ENCODE results near the gene ZDHHC7. TPM values are rescaled to one million over a fixed set of nuclear protein-coding genes. Genes with fewer than 3 reads are reported as not detected.

ZDHHC7 gene
- total RNA-seq, 1 donor from 2014 or later = 59.2 TPM

GRCh38 chr16:85040685-85041084, 29.4 kb upstream of the ZDHHC7 start:
- Mint-ChIP-seq H3K27me3 (ENCODE audit: low read depth, unreplicated experiment) (peaks cover 7% of the 10 kb centered on the region), H3K27ac (ENCODE audit: unreplicated experiment) (no peak overlapping the region), H3K4me3 (ENCODE audit: unreplicated experiment) (no peak overlapping the region), H3K4me1 (ENCODE audit: low read depth, unreplicated experiment) (peaks cover 4% of the 10 kb centered on the region), H3K9me3 (ENCODE audit: unreplicated experiment) (no peaks in the 10 kb centered on the region), H3K36me3 (ENCODE audit: low read depth, unreplicated experiment) (peaks cover 1% of the 10 kb centered on the region)
- no peak overlapping the region for H3K27ac ChIP-seq (ENCODE audit: low read depth, low read length)
- DNase-seq (ENCODE audit: low read depth) (no peak), FAIRE-seq (no peak)
- H3K79me2 ChIP-seq (ENCODE audit: insufficient read depth, low read length) = no peaks in the 10 kb centered on the region
- H3K36me3 ChIP-seq (ENCODE audit: insufficient read depth, low read length) = no peaks in the 10 kb centered on the region
- H2AFZ ChIP-seq (ENCODE audit: low read depth, low read length) = no peak overlapping the region
- H3K4me1 ChIP-seq (ENCODE audit: insufficient read depth, low read length) = peaks cover 10% of the 10 kb centered on the region
- no peak overlapping the region for H3K4me2 ChIP-seq (ENCODE audit: low read length)
- H3K9ac ChIP-seq (ENCODE audit: low read length) = no peak overlapping the region
- TF ChIP-seq CTCF (IDR thresholded peaks at IDR 0.05; ENCODE audit: insufficient read depth, low read depth, low read length) (no peak), EZH2 (IDR thresholded peaks at IDR 0.05; ENCODE audit: insufficient read depth, low read length) (no peak)
- no peak overlapping the region for H3K4me3 ChIP-seq (ENCODE audit: insufficient read depth, low read depth, low read length)
- peaks cover 17% of the 10 kb centered on the region for H4K20me1 ChIP-seq (ENCODE audit: insufficient read depth, low read length)
- H3K27me3 ChIP-seq (ENCODE audit: insufficient read depth, low read length) = peaks cover 20% of the 10 kb centered on the region
- no peaks in the 10 kb centered on the region for H3K9me3 ChIP-seq (ENCODE audit: insufficient read depth, low read depth, low read length)

- TF ChIP-seq EZH2 (IDR thresholded peaks at IDR 0.05; ENCODE audit: insufficient read depth, low read length) (no peak), CTCF (IDR thresholded peaks at IDR 0.05; ENCODE audit: insufficient read depth, low read depth, low read length) (no peak)
- Mint-ChIP-seq H3K27me3 (ENCODE audit: low read depth, unreplicated experiment) (peaks cover 7% of the 10 kb centered on the region), H3K4me1 (ENCODE audit: low read depth, unreplicated experiment) (peaks cover 4% of the 10 kb centered on the region), H3K27ac (ENCODE audit: unreplicated experiment) (no peak overlapping the region), H3K36me3 (ENCODE audit: low read depth, unreplicated experiment) (peaks cover 1% of the 10 kb centered on the region), H3K9me3 (ENCODE audit: unreplicated experiment) (no peaks in the 10 kb centered on the region), H3K4me3 (ENCODE audit: unreplicated experiment) (no peak overlapping the region)
- Histone ChIP-seq H4K20me1 (ENCODE audit: insufficient read depth, low read length) (peaks cover 24% of the 10 kb centered on the region), H3K4me3 (ENCODE audit: insufficient read depth, low read depth, low read length) (no peak overlapping the region), H3K9me3 (ENCODE audit: insufficient read depth, low read depth, low read length) (no peaks in the 10 kb centered on the region), H3K4me1 (ENCODE audit: insufficient read depth, low read length) (peaks cover 10% of the 10 kb centered on the region), H3K36me3 (ENCODE audit: insufficient read depth, low read length) (no peaks in the 10 kb centered on the region), H2AFZ (ENCODE audit: low read depth, low read length) (no peak overlapping the region), H3K79me2 (ENCODE audit: insufficient read depth, low read length) (no peaks in the 10 kb centered on the region), H3K27ac (ENCODE audit: low read depth, low read length) (peak overlapping the region; percentile 63), H3K4me2 (ENCODE audit: low read length) (peak overlapping the region; percentile 52), H3K27me3 (ENCODE audit: insufficient read depth, low read length) (peaks cover 20% of the 10 kb centered on the region), H3K9ac (ENCODE audit: low read length) (no peak overlapping the region)
- DNase-seq (ENCODE audit: low read depth) (no peak), FAIRE-seq (no peak)
Measured at GRCh38 chr16:85037721-85038120, 26.4 kb upstream of the ZDHHC7 start.

GRCh38 chr16:85037050-85037410, 25.7 kb upstream of the ZDHHC7 start:
- Histone ChIP-seq H3K9me3 (ENCODE audit: insufficient read depth, low read depth, low read length) (no peaks in the 10 kb centered on the region), H3K4me1 (ENCODE audit: insufficient read depth, low read length) (peaks cover 10% of the 10 kb centered on the region), H3K79me2 (ENCODE audit: insufficient read depth, low read length) (no peaks in the 10 kb centered on the region), H3K36me3 (ENCODE audit: insufficient read depth, low read length) (no peaks in the 10 kb centered on the region), H4K20me1 (ENCODE audit: insufficient read depth, low read length) (peaks cover 20% of the 10 kb centered on the region), H2AFZ (ENCODE audit: low read depth, low read length) (peak overlapping the region; percentile 11), H3K4me2 (ENCODE audit: low read length) (peak overlapping the region; percentile 52), H3K27ac (ENCODE audit: low read depth, low read length) (peak overlapping the region; percentile 63), H3K9ac (ENCODE audit: low read length) (no peak overlapping the region), H3K4me3 (ENCODE audit: insufficient read depth, low read depth, low read length) (no peak overlapping the region), H3K27me3 (ENCODE audit: insufficient read depth, low read length) (peaks cover 13% of the 10 kb centered on the region)
- Mint-ChIP-seq H3K27me3 (ENCODE audit: low read depth, unreplicated experiment) (peaks cover 7% of the 10 kb centered on the region), H3K4me1 (ENCODE audit: low read depth, unreplicated experiment) (peaks cover 4% of the 10 kb centered on the region), H3K9me3 (ENCODE audit: unreplicated experiment) (no peaks in the 10 kb centered on the region), H3K36me3 (ENCODE audit: low read depth, unreplicated experiment) (peaks cover 1% of the 10 kb centered on the region), H3K4me3 (ENCODE audit: unreplicated experiment) (peak overlapping the region; percentile 32), H3K27ac (ENCODE audit: unreplicated experiment) (peak overlapping the region; percentile 83)
- DNase-seq (ENCODE audit: low read depth) = peak; percentile 98
- FAIRE-seq = no peak
- TF ChIP-seq EZH2 (IDR thresholded peaks at IDR 0.05; ENCODE audit: insufficient read depth, low read length) (no peak), CTCF (IDR thresholded peaks at IDR 0.05; ENCODE audit: insufficient read depth, low read depth, low read length) (no peak)

All from astrocyte (in vitro differentiated cells and primary cell).